ENCODE measurements around the gene SLC22A14. TPM values are rescaled to one million over a fixed set of nuclear protein-coding genes. Genes with fewer than 3 reads are reported as not detected.

Gene SLC22A14
- total RNA-seq, 2 donors from 2014 or later: 0.41 TPM; not detected in 1

GRCh38 chr3:38264779-38265178 lies 17.3 kb upstream of the SLC22A14 start:
- H3K9me3 ChIP-seq: no peaks in the 10 kb centered on the region
- no peak overlapping the region for H3K27ac ChIP-seq
- no peaks in the 10 kb centered on the region for H3K36me3 ChIP-seq
- no peak overlapping the region for H3K4me3 ChIP-seq
- no peak for ATAC-seq (ENCODE audit: insufficient number of reproducible peaks, low FRiP score, low read depth)
- no peak for TF ChIP-seq CTCF (IDR thresholded peaks at IDR 0.05)
- no peaks in the 10 kb centered on the region for H3K4me1 ChIP-seq (ENCODE audit: control insufficient read depth in 1 of 2, low read depth in 2 of 2)
- DNase-seq (ENCODE audit: low spot score): no peak
- H3K27me3 ChIP-seq (replicated peaks; ENCODE audit: insufficient read depth): no peaks in the 10 kb centered on the region

GRCh38 chr3:38265604-38266307 lies 16.3 kb upstream of the SLC22A14 start, which contains the start of gene SLC22A13:
Gene SLC22A13, plus strand, starts transcription at chr3:38265812. Its CDS starts 49 bp downstream, at chr3:38265861.
- no peaks in the 10 kb centered on the region for H3K27me3 ChIP-seq (replicated peaks; ENCODE audit: insufficient read depth)
- H3K36me3 ChIP-seq: no peaks in the 10 kb centered on the region
- H3K27ac ChIP-seq: no peak within 1 kb of the TSS
- ATAC-seq (ENCODE audit: insufficient number of reproducible peaks, low FRiP score, low read depth): no peak
- no peaks in the 10 kb centered on the region for H3K9me3 ChIP-seq
- no peak for DNase-seq (ENCODE audit: low spot score)
- H3K4me3 ChIP-seq: no peak within 1 kb of the TSS
- TF ChIP-seq CTCF (IDR thresholded peaks at IDR 0.05): no peak
- H3K4me1 ChIP-seq (ENCODE audit: control insufficient read depth in 1 of 2, low read depth in 2 of 2): no peaks in the 10 kb centered on the region

- no peaks in the 10 kb centered on the region for H3K4me1 ChIP-seq (ENCODE audit: control insufficient read depth in 1 of 2, low read depth in 2 of 2)
- DNase-seq (ENCODE audit: low spot score) (no peak), ATAC-seq (ENCODE audit: insufficient number of reproducible peaks, low FRiP score, low read depth) (no peak)
- TF ChIP-seq CTCF (IDR thresholded peaks at IDR 0.05): no peak
- no peaks in the 10 kb centered on the region for H3K9me3 ChIP-seq
- H3K27ac ChIP-seq: no peak overlapping the region
- H3K36me3 ChIP-seq: no peaks in the 10 kb centered on the region
- no peaks in the 10 kb centered on the region for H3K27me3 ChIP-seq (replicated peaks; ENCODE audit: insufficient read depth)
- H3K4me3 ChIP-seq: no peak overlapping the region
These were observed 15.3 kb upstream of the SLC22A14 start for GRCh38 chr3:38266810-38267209.

- Histone ChIP-seq H3K36me3 (no peaks in the 10 kb centered on the region), H3K9me3 (no peaks in the 10 kb centered on the region), H3K4me3 (no peak overlapping the region), H3K27me3 (replicated peaks; ENCODE audit: insufficient read depth) (no peaks in the 10 kb centered on the region), H3K4me1 (ENCODE audit: control insufficient read depth in 1 of 2, low read depth in 2 of 2) (no peaks in the 10 kb centered on the region), H3K27ac (no peak overlapping the region)
- DNase-seq (ENCODE audit: low spot score) (no peak), ATAC-seq (ENCODE audit: insufficient number of reproducible peaks, low FRiP score, low read depth) (no peak)
- no peak for TF ChIP-seq CTCF (IDR thresholded peaks at IDR 0.05)
These were observed 14.4 kb upstream of the SLC22A14 start for GRCh38 chr3:38267662-38268061.

GRCh38 chr3:38268087-38268486 lies 14.0 kb upstream of the SLC22A14 start:
- DNase-seq (ENCODE audit: low spot score): no peak
- TF ChIP-seq CTCF (IDR thresholded peaks at IDR 0.05): no peak
- Histone ChIP-seq H3K27ac (no peak overlapping the region), H3K4me1 (ENCODE audit: control insufficient read depth in 1 of 2, low read depth in 2 of 2) (no peaks in the 10 kb centered on the region), H3K36me3 (no peaks in the 10 kb centered on the region), H3K27me3 (replicated peaks; ENCODE audit: insufficient read depth) (no peaks in the 10 kb centered on the region), H3K4me3 (no peak overlapping the region), H3K9me3 (no peaks in the 10 kb centered on the region)
- ATAC-seq (ENCODE audit: insufficient number of reproducible peaks, low FRiP score, low read depth): no peak

Measured in thoracic aorta (tissue), 2 donors.